SK-MEL-5 (cell line): ENCODE measurements around the gene NDST4. TPM values are rescaled to one million over a fixed set of nuclear protein-coding genes. Genes with fewer than 3 reads are reported as not detected.

Source experiments
- DNase-seq: peaks from one replicate; pipeline ENCODE4 v3.0.0-alpha.2; 2016; ENCODE audit warnings: low read depth, low spot score
- in situ Hi-C: cut with HindIII; loops from 2 replicates; pipeline ENCODE4 v1.10.0; 2016; ENCODE audit warnings: low sequenced_read_pairs, high pct_unique_total_duplicates, low pct_unique_long_range_greater_than_20kb
- polyA plus RNA-seq, 2 experiments: library from polyadenylated mRNA; depleted of rRNA; stranded (reverse); fragments of >200 nt; gene quantifications; 2 replicates each; pipeline ENCODE4 v1.2.3, GENCODE V29; 2015
- total RNA-seq: library from RNA; depleted of rRNA; stranded (reverse); fragments of >200 nt; shearing (Covaris generic); gene quantifications from 2 replicates; pipeline ENCODE4 v1.2.3, GENCODE V29; 2014; rRNA removed

The NDST4 gene
- 0.08 and 0.29 TPM in 2 replicates for total RNA-seq
- polyA plus RNA-seq (2015; cell fraction: cytosol; rRNA removed), result 0.02 and 0.77 TPM in 2 replicates
- not detected in 2 replicates for polyA plus RNA-seq (2015; cell fraction: nucleus; rRNA removed)

- DNase-seq, result peak; percentile 50
- in situ Hi-C loops, result no loop called here
These were observed at the start of gene NDST4 for GRCh38 chr4:115113506-115114106. TSS of gene NDST4 (minus strand) at chr4:115113620. CDS start at chr4:115077036, 36,584 bp downstream.

- no peak for DNase-seq
- in situ Hi-C loops, result no loop called here
These were observed 45.7 kb upstream of the NDST4 start for GRCh38 chr4:115159141-115159540.

GRCh38 chr4:115158296-115158695 lies 44.9 kb upstream of the NDST4 start:
- in situ Hi-C loops, result no loop called here

GRCh38 chr4:115154826-115155225 lies 41.4 kb upstream of the NDST4 start:
- peak; percentile 46 for DNase-seq
- in situ Hi-C loops, result no loop called here

More at GRCh38 chr4:115158296-115158695, 44.9 kb upstream of the NDST4 start:
- DNase-seq, result no peak

- no peak for DNase-seq
- in situ Hi-C loops, result no loop called here
These were observed 39.5 kb upstream of the NDST4 start for GRCh38 chr4:115152965-115153364.

GRCh38 chr4:115152081-115152480 lies 38.7 kb upstream of the NDST4 start:
- no peak for DNase-seq
- in situ Hi-C loops, result no loop called here

GRCh38 chr4:115149106-115149505 lies 35.7 kb upstream of the NDST4 start:
- DNase-seq, result no peak
- in situ Hi-C loops, result no loop called here

- DNase-seq, result no peak
- in situ Hi-C loops, result no loop called here
These were observed 32.2 kb upstream of the NDST4 start for GRCh38 chr4:115145393-115146160.

GRCh38 chr4:115128037-115128436 lies 14.6 kb upstream of the NDST4 start:
- DNase-seq, result no peak
- in situ Hi-C loops, result no loop called here

GRCh38 chr4:115126491-115126890 lies 13.1 kb upstream of the NDST4 start:
- no peak for DNase-seq

GRCh38 chr4:115121351-115122043 lies 8.1 kb upstream of the NDST4 start:
- in situ Hi-C loops, result no loop called here

More at GRCh38 chr4:115126491-115126890, 13.1 kb upstream of the NDST4 start:
- in situ Hi-C loops, result no loop called here

GRCh38 chr4:115119804-115120352 lies 6.5 kb upstream of the NDST4 start:
- DNase-seq, result peak; percentile 1
- in situ Hi-C loops, result no loop called here

More at GRCh38 chr4:115121351-115122043, 8.1 kb upstream of the NDST4 start:
- no peak for DNase-seq

GRCh38 chr4:115117651-115118050 lies 4.2 kb upstream of the NDST4 start:
- in situ Hi-C loops, result no loop called here
- no peak for DNase-seq

GRCh38 chr4:115110191-115111181 lies 2.9 kb downstream of the NDST4 start:
- no peak for DNase-seq
- in situ Hi-C loops, result no loop called here

- DNase-seq, result no peak
- in situ Hi-C loops, result no loop called here
These were observed 4.6 kb downstream of the NDST4 start for GRCh38 chr4:115108850-115109249.

- in situ Hi-C loops, result no loop called here
- no peak for DNase-seq
These were observed 6.0 kb downstream of the NDST4 start for GRCh38 chr4:115107411-115107810.

- DNase-seq, result no peak
- in situ Hi-C loops, result no loop called here
These were observed 11.7 kb downstream of the NDST4 start for GRCh38 chr4:115101675-115102074.
